Erythroblast (primary cell): Measurements from ENCODE around the gene INSM1.
"Not testable (repeated sequence)": the region's sequence is repeated elsewhere in the genome, so short reads cannot be mapped to it uniquely, and the experiment has no call there.

Source experiments
- DNase-seq, 2 experiments: peaks; one replicate each; lab custom pipeline; 2025; lab: John Stamatoyannopoulos, UW
- GATA1 ChIP-seq: IDR thresholded peaks from 2 replicates; pipeline ENCODE4 v1.6.1; 2011; ENCODE audit warnings: low read depth, mild to moderate bottlenecking, control low read depth, low read length, moderate library complexity
- POLR2A ChIP-seq: IDR thresholded peaks from 2 replicates; pipeline ENCODE4 v1.6.1; 2011; ENCODE audit warnings: mild to moderate bottlenecking, low read length

Gene INSM1

GRCh38 chr20:20342066-20342465, 25.8 kb upstream of the INSM1 start:
- TF ChIP-seq POLR2A = no peak
- no peak for TF ChIP-seq GATA1
- DNase-seq = no peak

- no peak for TF ChIP-seq GATA1
- TF ChIP-seq POLR2A = no peak
Measured at GRCh38 chr20:20343932-20344331, 24.0 kb upstream of the INSM1 start.

GRCh38 chr20:20344476-20344875, 23.4 kb upstream of the INSM1 start:
- no peak for DNase-seq
- TF ChIP-seq POLR2A (no peak), GATA1 (no peak)

More at GRCh38 chr20:20343932-20344331, 24.0 kb upstream of the INSM1 start:
- DNase-seq = no peak

GRCh38 chr20:20353576-20353975, 14.3 kb upstream of the INSM1 start:
- TF ChIP-seq GATA1 = no peak
- no peak for TF ChIP-seq POLR2A
- DNase-seq = no peak

GRCh38 chr20:20355503-20355902, 12.4 kb upstream of the INSM1 start:
- DNase-seq = not testable (repeated sequence)

- DNase-seq = no peak
- TF ChIP-seq GATA1 = no peak
- TF ChIP-seq POLR2A = no peak
Measured at GRCh38 chr20:20358801-20359200, 9.1 kb upstream of the INSM1 start.

- no peak for TF ChIP-seq GATA1
- TF ChIP-seq POLR2A = no peak
- no peak for DNase-seq
Measured at GRCh38 chr20:20359628-20360027, 8.3 kb upstream of the INSM1 start.

GRCh38 chr20:20360464-20360863, 7.4 kb upstream of the INSM1 start:
- TF ChIP-seq POLR2A (no peak), GATA1 (no peak)
- DNase-seq = peak; percentile 35 to 41

- DNase-seq = no peak
- TF ChIP-seq GATA1 (no peak), POLR2A (no peak)
Measured at GRCh38 chr20:20362774-20363433, 5.0 kb upstream of the INSM1 start.

GRCh38 chr20:20363434-20363798, 4.5 kb upstream of the INSM1 start:
- TF ChIP-seq GATA1 = no peak
- TF ChIP-seq POLR2A = no peak
- no peak for DNase-seq

GRCh38 chr20:20363799-20364592, 3.9 kb upstream of the INSM1 start:
- no peak for DNase-seq
- TF ChIP-seq GATA1 = no peak
- TF ChIP-seq POLR2A = no peak

- DNase-seq = no peak
- TF ChIP-seq GATA1 (no peak), POLR2A (no peak)
Measured at GRCh38 chr20:20364593-20365479, 3.1 kb upstream of the INSM1 start.

GRCh38 chr20:20365480-20366161, 2.3 kb upstream of the INSM1 start:
- no peak for TF ChIP-seq POLR2A
- TF ChIP-seq GATA1 = no peak
- no peak for DNase-seq
